CD4-positive, alpha-beta T cell (primary cell): Measurements from ENCODE around the gene ENAH. TPM values are rescaled to one million over a fixed set of nuclear protein-coding genes. Genes with fewer than 3 reads are reported as not detected.

Source experiments
- ATAC-seq: fragments of 200-7000 bp; cut with Tn5 transposase; one replicate; pipeline ENCODE4 v1.10.0; 2022; ENCODE audit warnings: mild to moderate bottlenecking; ENCODE audit not compliant: poor library complexity
- CTCF ChIA-PET: fragments of 350-600 bp; sonication (Branson Sonifier 250); formaldehyde crosslinking; loops from one replicate; lab custom pipeline; 2021; ENCODE audit warnings: antibody characterized with exemption, inconsistent platforms; lab: Charles Lee
- POLR2A ChIA-PET: fragments of 350-600 bp; sonication (Branson Sonifier 250); formaldehyde crosslinking; loops from one replicate; lab custom pipeline; 2021; ENCODE audit warnings: antibody characterized with exemption, inconsistent platforms; lab: Charles Lee
- DNase-seq, 14 experiments: peaks; one replicate each; pipeline ENCODE4 v3.0.0-alpha.2; 2013 to 2020; ENCODE audit warnings: mixed read lengths in 2 of 14
- H3K27ac ChIP-seq, 2 donors: one replicate each; pipeline versions ENCODE4 v1.5.1 to v1.7.0; 2013; ENCODE audit warnings: low read length in 2 of 2, low read depth in 1 of 2, mild to moderate bottlenecking in 1 of 2
- H3K27me3 ChIP-seq, 2 experiments: 1 replicate in 1 of 2; 2 replicates in 1 of 2; pipeline versions ENCODE4 v1.6.1 to v1.7.0; 2013; ENCODE audit warnings: low read length in 2 of 2, control low read depth in 1 of 2, mild to moderate bottlenecking in 1 of 2, moderate library complexity in 1 of 2; ENCODE audit not compliant: insufficient read depth in 2 of 2, control insufficient read depth in 1 of 2
- H3K36me3 ChIP-seq: one replicate; pipeline ENCODE4 v1.6.1; 2013; ENCODE audit warnings: low read length, control low read depth; ENCODE audit not compliant: insufficient read depth
- H3K4me1 ChIP-seq: one replicate; pipeline ENCODE4 v1.6.1; 2013; ENCODE audit warnings: low read length, control low read depth; ENCODE audit not compliant: insufficient read depth
- H3K4me3 ChIP-seq: one replicate; pipeline ENCODE4 v1.5.1; 2013; ENCODE audit warnings: mild to moderate bottlenecking, low read length, moderate library complexity
- H3K9me3 ChIP-seq, 2 experiments: 1 replicate in 1 of 2; 2 replicates in 1 of 2; pipeline versions ENCODE4 v1.6.1 to v1.7.0; 2013; ENCODE audit warnings: low read length in 2 of 2, mild to moderate bottlenecking in 2 of 2, control low read depth in 1 of 2, moderate library complexity in 1 of 2; ENCODE audit not compliant: control insufficient read depth in 1 of 2, insufficient read depth in 1 of 2
- H3K27ac Mint-ChIP-seq: one replicate; pipeline ENCODE4 v1.8.0; 2020; ENCODE audit warnings: mixed read lengths
- H3K27me3 Mint-ChIP-seq: one replicate; pipeline ENCODE4 v1.8.0; 2021; ENCODE audit warnings: mixed read lengths
- H3K36me3 Mint-ChIP-seq: one replicate; pipeline ENCODE4 v1.8.0; 2021; ENCODE audit warnings: low read depth, mixed read lengths
- H3K4me1 Mint-ChIP-seq: one replicate; pipeline ENCODE4 v1.8.0; 2021; ENCODE audit warnings: low read depth, mixed read lengths
- H3K4me3 Mint-ChIP-seq: one replicate; pipeline ENCODE4 v1.8.0; 2020; ENCODE audit warnings: mild to moderate bottlenecking, mixed read lengths
- H3K9me3 Mint-ChIP-seq: one replicate; pipeline ENCODE4 v1.8.0; 2020; ENCODE audit warnings: mixed read lengths
- CTCF ChIP-seq: fragments of 200-600 bp; IDR thresholded peaks from one replicate; pipeline ENCODE4 v1.8.0; 2022; ENCODE audit warnings: antibody characterized with exemption, mild to moderate bottlenecking
- intact Hi-C, 2 experiments: fragments of 100-400 bp; cut with DNase I in 1 of 2; cut with micrococcal nuclease in 1 of 2; formaldehyde crosslinking; loops; one replicate each; pipeline versions ENCODE4 v1.15.1 to v1.9.0; 2023 to 2025; cut with DNase I, micrococcal nuclease
- total RNA-seq, 174 experiments: library from RNA in 2 of 174; stranded (reverse) in 2 of 174; gene quantifications; one replicate each; pipeline ENCODE4 v1.2.3 and lab custom pipeline; 2021 to 2026

The ENAH gene
- total RNA-seq, 2 experiments from 2014 or later, result not detected

DNA sequence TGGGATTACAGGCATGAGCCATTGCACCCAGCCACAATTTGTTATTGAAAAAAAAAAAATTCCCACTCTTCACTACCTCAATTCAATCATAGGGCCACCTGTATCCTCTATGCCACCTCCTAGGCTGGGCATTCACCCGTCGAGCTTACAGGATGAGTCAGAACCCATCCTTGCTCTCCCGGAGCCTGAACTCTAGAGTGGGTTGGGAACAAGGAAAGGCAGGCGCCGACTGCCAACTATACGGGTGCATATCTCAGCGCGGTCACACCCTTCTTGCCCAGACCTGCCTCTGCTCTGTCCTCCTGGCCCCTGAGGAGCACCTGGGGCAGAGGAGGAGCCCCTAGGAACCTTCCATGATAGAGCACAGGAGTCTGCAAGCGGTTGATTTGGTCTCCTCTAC is 203.7 kb downstream of the ENAH start:
- H3K27ac ChIP-seq, result no peak overlapping the region
- ATAC-seq, result no peak
- H3K36me3 ChIP-seq, result no peaks in the 10 kb centered on the region
- no peaks in the 10 kb centered on the region for H3K27me3 ChIP-seq
- CTCF ChIA-PET, result interaction anchor here (1.1 kb wide), 1 partner anchor 538 kb away, joined by 4 read pairs; no protein-coding TSS in a partner anchor
- H3K4me1 ChIP-seq, result peaks cover 44% of the 10 kb centered on the region
- DNase-seq, result no peak
- Mint-ChIP-seq H3K4me1 (peaks cover 46% of the 10 kb centered on the region), H3K27me3 (no peaks in the 10 kb centered on the region), H3K4me3 (no peak overlapping the region), H3K9me3 (no peaks in the 10 kb centered on the region), H3K36me3 (no peaks in the 10 kb centered on the region), H3K27ac (no peak overlapping the region)
- no peak for TF ChIP-seq CTCF
- POLR2A ChIA-PET, result interaction anchor here (1.0 to 1.7 kb wide), 2 partner anchors 18 to 328 kb away, joined by 4 to 10 read pairs; partner anchors contain the start of gene SRP9
- intact Hi-C loops, result loop anchor here in 1 of 2 experiments (10.0 kb wide), 1 partner anchor 736 kb away; the partner anchor contains the start of gene ACBD3
- H3K9me3 ChIP-seq, result peaks cover 0 to 4% of the 10 kb centered on the region in 2 experiments
- no peak overlapping the region for H3K4me3 ChIP-seq

DNA sequence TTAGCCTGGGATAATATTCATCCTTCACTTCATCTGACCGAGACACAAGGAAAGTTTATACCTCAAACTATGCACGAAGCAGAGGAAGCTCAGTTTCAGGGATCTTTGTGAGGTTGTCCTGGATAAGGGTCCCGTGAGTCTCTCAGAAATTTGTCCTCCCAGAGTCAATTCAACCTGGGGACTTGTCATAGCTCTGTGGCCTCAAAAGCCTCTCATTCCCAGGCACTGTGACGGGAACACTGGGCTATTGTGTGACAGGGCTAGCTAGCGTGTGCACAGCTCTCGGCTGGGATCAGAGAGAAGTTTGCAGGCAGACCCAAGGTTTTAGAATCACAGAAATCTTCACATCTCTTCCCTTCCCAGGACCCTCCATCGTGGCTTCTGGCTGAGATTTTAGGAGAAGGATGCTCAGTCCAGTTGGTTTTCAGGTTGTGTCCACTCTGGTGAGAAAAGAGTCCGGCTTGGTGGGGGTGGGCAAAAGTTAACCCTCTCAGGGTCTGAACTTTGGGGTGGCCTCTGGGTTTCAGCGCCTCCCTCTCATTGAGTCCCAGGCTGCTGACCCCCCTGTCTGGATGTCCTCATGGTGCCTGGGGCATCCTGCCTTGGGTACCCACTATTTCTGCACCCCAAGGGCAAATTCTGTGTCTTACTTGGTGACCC is 204.6 kb downstream of the ENAH start:
- intact Hi-C loops, result loop anchor here in 1 of 2 experiments (10.0 kb wide), 1 partner anchor 737 kb away; the partner anchor contains the start of gene ACBD3

DNA sequence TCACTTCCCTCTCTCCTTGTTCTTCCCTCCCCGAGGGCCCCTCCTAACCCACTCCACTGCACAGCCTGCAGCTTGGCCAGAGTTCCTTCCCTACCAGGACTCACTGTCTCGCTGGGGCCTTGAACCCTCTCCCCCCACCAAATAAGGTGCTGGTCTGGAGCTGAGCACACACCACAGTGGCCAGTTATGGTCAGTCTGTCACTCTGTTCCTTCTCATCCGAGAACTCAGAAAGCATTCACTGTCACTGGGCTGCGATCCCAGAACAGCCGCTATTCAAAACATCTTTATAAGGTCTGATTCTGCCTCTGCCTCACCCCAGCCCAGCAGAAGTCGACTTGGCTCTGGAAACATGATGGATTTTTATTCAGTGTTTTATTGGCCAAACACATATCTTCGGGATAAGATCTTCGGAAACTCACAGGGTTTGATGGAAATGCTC is 205.3 kb downstream of the ENAH start:
- Mint-ChIP-seq H3K9me3 (no peaks in the 10 kb centered on the region), H3K4me3 (no peak overlapping the region), H3K27me3 (no peaks in the 10 kb centered on the region), H3K4me1 (peaks cover 49% of the 10 kb centered on the region), H3K36me3 (no peaks in the 10 kb centered on the region), H3K27ac (peak overlapping the region; percentile 51)
- no peak overlapping the region for H3K4me3 ChIP-seq
- no peak for TF ChIP-seq CTCF
- H3K4me1 ChIP-seq, result peaks cover 59% of the 10 kb centered on the region
- intact Hi-C loops, result loop anchor here in 1 of 2 experiments (10.0 kb wide), 1 partner anchor 737 kb away; the partner anchor contains the start of gene ACBD3
- ChIA-PET CTCF (no interaction called here), POLR2A (interaction anchor here (1.7 to 9.2 kb wide), 2 partner anchors 20 to 21 kb away, joined by 10 to 280 read pairs; partner anchors contain the start of gene LBR)
- DNase-seq (no peak), ATAC-seq (no peak)
- peaks cover 0 to 4% of the 10 kb centered on the region in 2 experiments for H3K9me3 ChIP-seq
- H3K27me3 ChIP-seq, result no peaks in the 10 kb centered on the region
- no peak overlapping the region for H3K27ac ChIP-seq
- H3K36me3 ChIP-seq, result no peaks in the 10 kb centered on the region

More for the DNA sequence above, 204.6 kb downstream of the ENAH start:
- ATAC-seq (no peak), DNase-seq (no peak)
- H3K27me3 Mint-ChIP-seq, result no peaks in the 10 kb centered on the region
- Histone ChIP-seq H3K27me3 (no peaks in the 10 kb centered on the region), H3K4me3 (no peak overlapping the region), H3K27ac (no peak overlapping the region), H3K4me1 (peaks cover 53% of the 10 kb centered on the region), H3K9me3 (peaks cover 0 to 4% of the 10 kb centered on the region in 2 experiments), H3K36me3 (no peaks in the 10 kb centered on the region)
- ChIA-PET POLR2A (interaction anchor here (1.0 to 9.2 kb wide), 3 partner anchors 19 to 329 kb away, joined by 4 to 280 read pairs (median 10); partner anchors contain the start of genes LBR and SRP9), CTCF (no interaction called here)
- peaks cover 45% of the 10 kb centered on the region for H3K4me1 Mint-ChIP-seq
- H3K36me3 Mint-ChIP-seq, result no peaks in the 10 kb centered on the region
- no peak overlapping the region for H3K4me3 Mint-ChIP-seq
- TF ChIP-seq CTCF, result no peak
- no peaks in the 10 kb centered on the region for H3K9me3 Mint-ChIP-seq
- no peak overlapping the region for H3K27ac Mint-ChIP-seq
